ENCODE measurements around the gene TMEM63C. TPM values are rescaled to one million over a fixed set of nuclear protein-coding genes. Genes with fewer than 3 reads are reported as not detected.

The TMEM63C gene
- total RNA-seq, 1 experiment from 2014 or later = 5.4 TPM

- POLR2A ChIA-PET (ENCODE audit: unreplicated experiment) = no interaction called here
- intact Hi-C loops (cut with micrococcal nuclease) = no loop called here
- H4K20me1 ChIP-seq (ENCODE audit: low read length) = no peaks in the 10 kb centered on the region
- no peak overlapping the region for H3K4me2 ChIP-seq (ENCODE audit: low read length)
- H3K27me3 ChIP-seq (ENCODE audit: low read length) = no peaks in the 10 kb centered on the region
- peaks cover 24% of the 10 kb centered on the region for H3K4me1 ChIP-seq (ENCODE audit: insufficient read depth, low read length)
- H3F3A ChIP-seq (ENCODE audit: low read length, unreplicated experiment) = no peaks in the 10 kb centered on the region
- H3K36me3 ChIP-seq (ENCODE audit: low read depth, low read length) = no peaks in the 10 kb centered on the region
- DNase-seq = peak; percentile 41
- CTCF ChIA-PET = no interaction called here
- H2AFZ ChIP-seq (ENCODE audit: low read length) = no peak overlapping the region
- 0 out of 2 replicates have a peak, but pooled peaks cover 3% of the 10 kb centered on the region for H3K79me2 ChIP-seq (ENCODE audit: low read length)
- no peak overlapping the region for H3K9ac ChIP-seq (ENCODE audit: low read length)
- no peak for ATAC-seq
- BruUV-seq (replicated peaks) = no TSS peak
- no peaks in the 10 kb centered on the region for H3K9me3 ChIP-seq (ENCODE audit: low read length)
- no peak overlapping the region for H3K27ac ChIP-seq (ENCODE audit: low read length)
- H3K4me3 ChIP-seq (ENCODE audit: low read length) = no peak overlapping the region
- no peaks in the 10 kb centered on the region for H3K9me2 ChIP-seq (replicated peaks; ENCODE audit: low read length)
- TF ChIP-seq CTCF (conservative IDR thresholded peaks at IDR 0.05; ENCODE audit: low read depth, low read length) = no peak
- TF ChIP-seq EZH2phosphoT487 (IDR thresholded peaks at IDR 0.05; ENCODE audit: borderline replicate concordance, low read length) = no peak
- TF ChIP-seq EZH2 (IDR thresholded peaks at IDR 0.05; ENCODE audit: low read length, unreplicated experiment) = no peak
These were observed 3.5 kb downstream of the TMEM63C start for GRCh38 chr14:77185093-77185465.

- H4K20me1 ChIP-seq (ENCODE audit: low read length) = no peaks in the 10 kb centered on the region
- ATAC-seq = peak; percentile 58
- BruUV-seq (replicated peaks) = no TSS peak
- no peaks in the 10 kb centered on the region for H3F3A ChIP-seq (ENCODE audit: low read length, unreplicated experiment)
- TF ChIP-seq CTCF (conservative IDR thresholded peaks at IDR 0.05; ENCODE audit: low read depth, low read length) (no peak), EZH2 (IDR thresholded peaks at IDR 0.05; ENCODE audit: low read length, unreplicated experiment) (no peak), EZH2phosphoT487 (IDR thresholded peaks at IDR 0.05; ENCODE audit: borderline replicate concordance, low read length) (no peak)
- ChIA-PET CTCF (no interaction called here), POLR2A (ENCODE audit: unreplicated experiment) (no interaction called here)
- H3K27ac ChIP-seq (ENCODE audit: low read length) = no peak overlapping the region
- peaks cover 18% of the 10 kb centered on the region for H3K4me1 ChIP-seq (ENCODE audit: insufficient read depth, low read length)
- intact Hi-C loops (cut with micrococcal nuclease) = no loop called here
- H3K9ac ChIP-seq (ENCODE audit: low read length) = no peak overlapping the region
- no peaks in the 10 kb centered on the region for H3K9me3 ChIP-seq (ENCODE audit: low read length)
- no peaks in the 10 kb centered on the region for H3K9me2 ChIP-seq (replicated peaks; ENCODE audit: low read length)
- no peak overlapping the region for H3K4me3 ChIP-seq (ENCODE audit: low read length)
- H3K79me2 ChIP-seq (ENCODE audit: low read length) = 0 out of 2 replicates have a peak, but pooled peaks cover 3% of the 10 kb centered on the region
- no peaks in the 10 kb centered on the region for H3K27me3 ChIP-seq (ENCODE audit: low read length)
- H2AFZ ChIP-seq (ENCODE audit: low read length) = no peak overlapping the region
- DNase-seq = peak; percentile 65
- no peak overlapping the region for H3K4me2 ChIP-seq (ENCODE audit: low read length)
- H3K36me3 ChIP-seq (ENCODE audit: low read depth, low read length) = no peaks in the 10 kb centered on the region
These were observed 5.5 kb downstream of the TMEM63C start for GRCh38 chr14:77186911-77187648.

GRCh38 chr14:77187649-77188012, 6.0 kb downstream of the TMEM63C start:
- no TSS peak for BruUV-seq (replicated peaks)
- no peak overlapping the region for H3K4me2 ChIP-seq (ENCODE audit: low read length)
- POLR2A ChIA-PET (ENCODE audit: unreplicated experiment) = no interaction called here

More at GRCh38 chr14:77187649-77188012, 6.0 kb downstream of the TMEM63C start:
- Histone ChIP-seq H3F3A (ENCODE audit: low read length, unreplicated experiment) (no peaks in the 10 kb centered on the region), H4K20me1 (ENCODE audit: low read length) (no peaks in the 10 kb centered on the region), H3K79me2 (ENCODE audit: low read length) (0 out of 2 replicates have a peak, but pooled peaks cover 3% of the 10 kb centered on the region), H3K9ac (ENCODE audit: low read length) (no peak overlapping the region), H2AFZ (ENCODE audit: low read length) (no peak overlapping the region), H3K9me3 (ENCODE audit: low read length) (no peaks in the 10 kb centered on the region), H3K27ac (ENCODE audit: low read length) (no peak overlapping the region), H3K9me2 (replicated peaks; ENCODE audit: low read length) (no peaks in the 10 kb centered on the region), H3K36me3 (ENCODE audit: low read depth, low read length) (no peaks in the 10 kb centered on the region), H3K27me3 (ENCODE audit: low read length) (no peaks in the 10 kb centered on the region), H3K4me1 (ENCODE audit: insufficient read depth, low read length) (peaks cover 12% of the 10 kb centered on the region), H3K4me3 (ENCODE audit: low read length) (no peak overlapping the region)
- CTCF ChIA-PET = no interaction called here
- no peak for TF ChIP-seq EZH2 (IDR thresholded peaks at IDR 0.05; ENCODE audit: low read length, unreplicated experiment)
- no peak for TF ChIP-seq CTCF (conservative IDR thresholded peaks at IDR 0.05; ENCODE audit: low read depth, low read length)
- no peak for TF ChIP-seq EZH2phosphoT487 (IDR thresholded peaks at IDR 0.05; ENCODE audit: borderline replicate concordance, low read length)
- ATAC-seq (no peak), DNase-seq (no peak)
- intact Hi-C loops (cut with micrococcal nuclease) = no loop called here

All from PC-3 (cell line).